H1 (cell line): Measurements from ENCODE around the gene PPP1R3G.

Experiments used
- CHD2 ChIP-seq: IDR thresholded peaks from 2 replicates; pipeline ENCODE4 v1.6.1; 2012; ENCODE audit warnings: low read length, improper control_type of control experiment
- CREB1 ChIP-seq: IDR thresholded peaks from 2 replicates; pipeline ENCODE4 v1.6.1; 2012; ENCODE audit warnings: inconsistent platforms
- EZH2 ChIP-seq: fragments of 200-600 bp; sonication (generic); IDR thresholded peaks from 2 replicates; pipeline ENCODE4 v1.7.1; 2012; ENCODE audit warnings: low read depth, mild to moderate bottlenecking, moderate library complexity, low read length, inconsistent platforms; ENCODE audit not compliant: severe bottlenecking
- HDAC6 ChIP-seq: IDR thresholded peaks from one replicate; pipeline ENCODE4 v1.7.1; 2012; ENCODE audit warnings: low read depth, mild to moderate bottlenecking, inconsistent platforms, low read length, moderate library complexity
- JUN ChIP-seq: IDR thresholded peaks from 2 replicates; pipeline ENCODE4 v1.6.1; 2011; ENCODE audit warnings: low read depth, mild to moderate bottlenecking, improper control_type of control experiment, low read length
- POLR2AphosphoS5 ChIP-seq: IDR thresholded peaks from 2 replicates; pipeline ENCODE4 v1.6.1; 2011; ENCODE audit warnings: low read depth, low read length
- RAD21 ChIP-seq, 2 experiments: IDR thresholded peaks in 1 of 2; conservative IDR thresholded peaks in 1 of 2; 2 replicates each; pipeline ENCODE4 v1.6.1; 2011; ENCODE audit warnings: low read depth in 2 of 2, low read length in 2 of 2, improper control_type of control experiment in 1 of 2, inconsistent platforms in 1 of 2, mild to moderate bottlenecking in 1 of 2, moderate library complexity in 1 of 2
- SIX5 ChIP-seq: IDR thresholded peaks from 2 replicates; pipeline ENCODE4 v1.6.1; 2011; ENCODE audit warnings: mild to moderate bottlenecking, low read depth, low read length
- SP1 ChIP-seq: IDR thresholded peaks from 2 replicates; pipeline ENCODE4 v1.6.1; 2011; ENCODE audit warnings: low read depth, low read length
- TBP ChIP-seq: IDR thresholded peaks from 2 replicates; pipeline ENCODE4 v1.6.1; 2011; ENCODE audit warnings: low read depth, low read length, improper control_type of control experiment
- ZNF274 ChIP-seq: IDR thresholded peaks from 2 replicates; pipeline ENCODE4 v1.7.0; 2012; ENCODE audit warnings: low read length, borderline replicate concordance; ENCODE audit errors: extremely low read depth
- TF ChIP-seq, protein P1 (sequence below), 3 experiments: IDR thresholded peaks; 1 replicate in 2 of 3; 2 replicates in 1 of 3; pipeline versions ENCODE4 v1.5.1 to v1.6.1; 2011; ENCODE audit warnings: low read length in 3 of 3, mild to moderate bottlenecking in 3 of 3, inconsistent platforms in 2 of 3, low read depth in 1 of 3, moderate library complexity in 1 of 3; ENCODE audit not compliant: insufficient read depth in 1 of 3; ENCODE audit errors: control extremely low read depth in 1 of 3
- TF ChIP-seq, protein P2 (sequence below): IDR thresholded peaks from 2 replicates; pipeline ENCODE4 v1.6.1; 2011; ENCODE audit warnings: low read length, improper control_type of control experiment

DNA sequence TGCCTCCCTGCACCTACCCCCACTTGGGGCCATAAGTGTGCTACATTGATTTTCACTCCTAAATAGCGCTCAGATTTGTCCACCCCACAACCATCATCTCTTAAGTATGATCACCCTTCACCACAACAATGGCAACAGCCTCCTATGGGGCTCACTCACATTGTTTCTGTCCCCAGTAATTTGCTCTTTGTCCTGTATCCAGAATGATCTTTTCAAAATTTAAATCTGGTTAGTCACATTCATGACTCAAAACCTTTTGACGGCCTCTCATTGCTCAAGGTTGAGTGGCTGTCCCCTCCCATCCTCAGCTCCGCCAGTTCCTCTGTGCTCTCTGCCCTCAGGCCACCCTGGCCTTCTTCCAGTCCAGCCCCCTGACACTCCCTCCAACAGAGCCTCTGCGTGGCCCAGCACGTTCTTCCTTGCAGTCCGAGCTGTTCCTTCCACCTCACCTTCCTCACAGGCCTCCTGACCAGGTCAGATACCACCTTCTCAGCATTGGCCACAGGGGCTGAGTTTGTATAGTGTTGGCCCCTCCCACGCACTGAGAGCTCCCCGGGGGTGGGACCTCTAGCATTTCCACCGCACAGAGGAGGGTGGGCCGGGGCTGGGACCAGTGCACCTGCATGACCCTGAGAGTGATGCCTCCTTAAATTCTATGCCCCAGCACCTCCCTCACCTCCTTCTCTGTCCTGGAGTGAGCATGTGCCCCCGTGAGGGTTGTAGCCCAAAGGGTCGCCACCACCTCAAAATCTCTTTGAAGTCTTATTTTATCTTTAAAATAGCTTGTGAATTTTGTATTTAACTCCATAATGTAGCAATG, 2.4 kb upstream of the PPP1R3G start:
- TF ChIP-seq ZNF274 (no peak), POLR2AphosphoS5 (no peak), SIX5 (no peak), HDAC6 (no peak), TBP (no peak), JUN (no peak), EZH2 (no peak), RAD21 (IDR thresholded peaks at IDR 0.05 in 1 of 2, conservative IDR thresholded peaks at IDR 0.05 in 1 of 2; ENCODE audit: low read depth in 2 of 2, low read length in 2 of 2) (no peak), SP1 (no peak), CHD2 (no peak), CREB1 (no peak)
- TF ChIP-seq, protein P1, sequence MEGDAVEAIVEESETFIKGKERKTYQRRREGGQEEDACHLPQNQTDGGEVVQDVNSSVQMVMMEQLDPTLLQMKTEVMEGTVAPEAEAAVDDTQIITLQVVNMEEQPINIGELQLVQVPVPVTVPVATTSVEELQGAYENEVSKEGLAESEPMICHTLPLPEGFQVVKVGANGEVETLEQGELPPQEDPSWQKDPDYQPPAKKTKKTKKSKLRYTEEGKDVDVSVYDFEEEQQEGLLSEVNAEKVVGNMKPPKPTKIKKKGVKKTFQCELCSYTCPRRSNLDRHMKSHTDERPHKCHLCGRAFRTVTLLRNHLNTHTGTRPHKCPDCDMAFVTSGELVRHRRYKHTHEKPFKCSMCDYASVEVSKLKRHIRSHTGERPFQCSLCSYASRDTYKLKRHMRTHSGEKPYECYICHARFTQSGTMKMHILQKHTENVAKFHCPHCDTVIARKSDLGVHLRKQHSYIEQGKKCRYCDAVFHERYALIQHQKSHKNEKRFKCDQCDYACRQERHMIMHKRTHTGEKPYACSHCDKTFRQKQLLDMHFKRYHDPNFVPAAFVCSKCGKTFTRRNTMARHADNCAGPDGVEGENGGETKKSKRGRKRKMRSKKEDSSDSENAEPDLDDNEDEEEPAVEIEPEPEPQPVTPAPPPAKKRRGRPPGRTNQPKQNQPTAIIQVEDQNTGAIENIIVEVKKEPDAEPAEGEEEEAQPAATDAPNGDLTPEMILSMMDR (IDR thresholded peaks at IDR 0.05; ENCODE audit: control extremely low read depth in 1 of 3, insufficient read depth in 1 of 3, low read depth in 1 of 3, low read length in 3 of 3): no peak
- TF ChIP-seq, protein P2, sequence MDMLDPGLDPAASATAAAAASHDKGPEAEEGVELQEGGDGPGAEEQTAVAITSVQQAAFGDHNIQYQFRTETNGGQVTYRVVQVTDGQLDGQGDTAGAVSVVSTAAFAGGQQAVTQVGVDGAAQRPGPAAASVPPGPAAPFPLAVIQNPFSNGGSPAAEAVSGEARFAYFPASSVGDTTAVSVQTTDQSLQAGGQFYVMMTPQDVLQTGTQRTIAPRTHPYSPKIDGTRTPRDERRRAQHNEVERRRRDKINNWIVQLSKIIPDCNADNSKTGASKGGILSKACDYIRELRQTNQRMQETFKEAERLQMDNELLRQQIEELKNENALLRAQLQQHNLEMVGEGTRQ: no peak
